Measurements from ENCODE around the gene SLC9A7.
"Not testable (repeated sequence)": the region's sequence is repeated elsewhere in the genome, so short reads cannot be mapped to it uniquely, and the experiment has no call there.

The SLC9A7 gene

DNA sequence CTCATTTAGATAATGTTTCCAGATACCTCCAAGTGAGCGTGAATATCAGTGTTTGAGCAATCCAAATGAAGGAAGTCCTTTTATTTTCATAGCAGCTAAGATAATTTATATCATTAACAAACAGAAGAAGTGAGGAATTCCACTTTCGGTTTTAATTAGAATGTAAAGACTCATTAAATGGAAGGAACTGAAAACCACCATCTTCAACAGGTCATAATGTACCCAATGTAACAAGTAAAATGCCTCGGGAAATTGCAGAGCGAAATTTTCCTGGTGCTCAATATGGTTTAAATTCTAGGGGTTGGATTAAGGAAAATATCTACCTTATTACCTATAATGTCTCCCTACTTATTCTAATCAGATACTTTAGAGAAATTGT, 33.9 kb upstream of the SLC9A7 start:
- POLR2A ChIA-PET, result interaction anchor here (1.4 to 1.5 kb wide), 2 partner anchors 22 to 44 kb away, joined by 3 to 7 read pairs; partner anchors contain the start of gene RP2
- TF ChIP-seq, protein P1, sequence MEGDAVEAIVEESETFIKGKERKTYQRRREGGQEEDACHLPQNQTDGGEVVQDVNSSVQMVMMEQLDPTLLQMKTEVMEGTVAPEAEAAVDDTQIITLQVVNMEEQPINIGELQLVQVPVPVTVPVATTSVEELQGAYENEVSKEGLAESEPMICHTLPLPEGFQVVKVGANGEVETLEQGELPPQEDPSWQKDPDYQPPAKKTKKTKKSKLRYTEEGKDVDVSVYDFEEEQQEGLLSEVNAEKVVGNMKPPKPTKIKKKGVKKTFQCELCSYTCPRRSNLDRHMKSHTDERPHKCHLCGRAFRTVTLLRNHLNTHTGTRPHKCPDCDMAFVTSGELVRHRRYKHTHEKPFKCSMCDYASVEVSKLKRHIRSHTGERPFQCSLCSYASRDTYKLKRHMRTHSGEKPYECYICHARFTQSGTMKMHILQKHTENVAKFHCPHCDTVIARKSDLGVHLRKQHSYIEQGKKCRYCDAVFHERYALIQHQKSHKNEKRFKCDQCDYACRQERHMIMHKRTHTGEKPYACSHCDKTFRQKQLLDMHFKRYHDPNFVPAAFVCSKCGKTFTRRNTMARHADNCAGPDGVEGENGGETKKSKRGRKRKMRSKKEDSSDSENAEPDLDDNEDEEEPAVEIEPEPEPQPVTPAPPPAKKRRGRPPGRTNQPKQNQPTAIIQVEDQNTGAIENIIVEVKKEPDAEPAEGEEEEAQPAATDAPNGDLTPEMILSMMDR (IDR thresholded peaks at IDR 0.05; ENCODE audit: insufficient read depth, low read length, missing control alignments), result no peak
- no peak overlapping the region for H3K4me3 ChIP-seq (ENCODE audit: low read depth, low read length)
- no peak for DNase-seq (ENCODE audit: low read depth, low spot score)
- CTCF ChIA-PET, result interaction anchor here (4.3 kb wide), 1 partner anchor 33 kb away, joined by 29 read pairs; the partner anchor contains the start of gene SLC9A7

DNA sequence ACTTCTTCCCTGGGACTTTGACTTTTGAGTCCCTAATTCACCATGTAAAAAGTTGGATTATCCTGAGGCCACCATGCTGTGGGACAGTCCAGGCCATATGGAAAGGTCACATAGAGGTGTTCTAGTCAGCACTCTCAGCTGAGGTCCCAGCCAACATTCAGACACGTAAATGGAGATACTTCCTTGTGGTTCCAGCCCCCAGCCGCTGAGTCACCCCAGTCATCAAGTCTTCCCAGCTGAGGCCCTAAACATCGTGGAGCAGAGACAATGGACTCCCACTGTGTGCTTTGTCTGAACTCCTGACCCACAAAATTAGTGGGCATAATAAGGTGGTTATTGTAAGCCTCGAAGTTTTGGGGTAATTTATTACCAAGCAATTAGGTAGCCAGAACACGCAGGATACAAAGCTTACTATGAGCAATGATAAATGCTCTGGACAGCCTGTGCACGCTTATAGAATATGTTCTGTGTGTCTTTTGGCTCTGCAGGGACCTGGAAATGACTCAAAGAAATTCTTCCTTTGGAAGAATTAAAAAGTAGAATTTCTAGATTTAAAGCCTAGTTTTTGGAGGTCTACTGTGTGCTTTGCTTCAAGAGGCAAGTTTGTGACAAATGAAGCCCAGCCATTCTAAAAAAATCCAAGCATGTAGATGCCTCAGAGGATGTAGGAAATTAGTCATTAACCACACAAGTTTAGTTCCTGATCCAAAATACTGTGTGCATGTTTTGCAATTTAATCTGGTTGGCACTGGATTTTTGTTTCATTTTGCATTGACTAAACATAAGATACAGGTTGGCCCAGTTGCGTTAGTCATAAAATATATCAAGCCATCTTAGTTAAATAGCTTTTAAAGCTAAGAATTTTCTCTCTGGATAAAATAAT, 33.2 kb upstream of the SLC9A7 start:
- TF ChIP-seq, protein P1 (IDR thresholded peaks at IDR 0.05; ENCODE audit: insufficient read depth, low read length, missing control alignments), result no peak
- DNase-seq (ENCODE audit: low read depth, low spot score), result peak; percentile 73
- CTCF ChIA-PET, result interaction anchor here (2.1 to 4.3 kb wide), 2 partner anchors 22 to 32 kb away, joined by 7 to 29 read pairs; partner anchors contain the start of gene SLC9A7
- POLR2A ChIA-PET, result interaction anchor here (1.2 to 1.5 kb wide), 4 partner anchors 22 to 45 kb away, joined by 3 to 8 read pairs (median 5); partner anchors contain the start of genes RP2 and SLC9A7
- H3K4me3 ChIP-seq (ENCODE audit: low read depth, low read length), result no peak overlapping the region

DNA sequence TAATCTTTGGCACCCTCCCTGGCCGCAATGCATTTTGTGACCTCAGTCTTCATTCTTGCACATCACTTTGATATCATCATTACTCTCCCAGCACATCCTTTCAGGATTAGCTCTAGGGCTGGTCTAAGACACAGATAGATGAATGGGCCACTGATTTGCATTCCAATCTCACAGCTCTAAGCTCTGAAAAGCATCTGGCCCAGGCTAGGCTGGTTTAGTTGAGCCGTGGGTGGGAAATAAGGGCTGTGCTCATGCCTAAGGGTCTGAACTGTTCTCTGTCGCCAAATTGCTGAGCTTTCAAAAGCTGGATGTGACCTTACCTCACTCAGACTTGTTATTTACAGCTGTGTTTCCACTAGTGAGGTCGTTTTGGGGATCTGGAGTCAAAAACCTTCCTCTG, 30.0 kb upstream of the SLC9A7 start:
- TF ChIP-seq, protein P1 (IDR thresholded peaks at IDR 0.05; ENCODE audit: insufficient read depth, low read length, missing control alignments), result no peak
- peak; percentile 58 for DNase-seq (ENCODE audit: low read depth, low spot score)
- ChIA-PET POLR2A (interaction anchor here (1.0 to 1.2 kb wide), 2 partner anchors 10 to 18 kb away, joined by 3 to 6 read pairs; no protein-coding TSS in a partner anchor), CTCF (interaction anchor here (0.7 kb wide), 1 partner anchor 27 kb away, joined by 3 read pairs; no protein-coding TSS in a partner anchor)
- no peak overlapping the region for H3K4me3 ChIP-seq (ENCODE audit: low read depth, low read length)

DNA sequence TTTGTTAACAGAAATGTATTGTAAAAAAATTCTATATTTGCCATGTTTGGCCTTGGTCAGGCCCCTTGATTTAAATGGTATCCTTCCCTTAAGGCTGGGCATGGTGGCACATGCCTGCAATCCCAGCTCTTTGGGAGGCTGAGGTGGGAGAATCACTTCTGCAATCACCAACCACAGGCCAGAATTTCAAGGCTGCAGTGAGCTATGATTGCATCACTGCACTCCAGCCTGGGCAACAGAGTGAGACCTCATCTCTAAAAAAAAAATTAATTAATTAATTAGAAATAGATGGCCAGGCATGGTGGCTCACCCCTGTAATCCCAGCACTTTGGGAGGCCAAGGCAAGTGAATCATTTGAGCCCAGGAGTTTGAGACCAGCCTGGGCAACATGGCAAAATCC, 25.5 kb upstream of the SLC9A7 start:
- DNase-seq (ENCODE audit: low read depth, low spot score); H3K4me3 ChIP-seq (ENCODE audit: low read depth, low read length); POLR2A ChIA-PET: not testable (repeated sequence)
- CTCF ChIA-PET, result interaction anchor here (0.6 to 1.8 kb wide), 3 partner anchors 13 to 24 kb away, joined by 3 to 7 read pairs (median 3); no protein-coding TSS in a partner anchor

DNA sequence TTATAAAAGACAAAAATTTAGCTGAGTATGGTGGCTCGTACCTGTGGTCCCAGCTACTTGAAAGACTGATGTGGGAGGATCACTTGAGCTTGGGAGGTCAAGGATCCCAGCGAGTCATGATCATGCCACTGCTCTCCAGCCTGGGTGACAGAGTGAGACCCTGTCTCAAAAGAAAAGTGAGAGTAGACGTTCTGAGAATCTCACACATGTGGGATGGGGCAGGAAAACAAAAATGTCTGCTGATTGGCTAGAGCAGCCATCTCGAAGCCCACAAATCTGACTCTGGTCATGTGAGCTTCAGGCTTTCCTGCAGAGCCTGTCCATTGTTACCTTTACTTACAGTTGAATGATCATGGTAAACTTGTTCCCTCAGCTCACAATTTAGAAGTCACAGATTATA, 23.1 kb upstream of the SLC9A7 start:
- no peak overlapping the region for H3K4me3 ChIP-seq (ENCODE audit: low read depth, low read length)
- ChIA-PET CTCF (interaction anchor here (0.7 to 1.6 kb wide), 2 partner anchors 22 to 23 kb away, joined by 3 to 4 read pairs; partner anchors contain the start of gene SLC9A7), POLR2A (no interaction called here)
- DNase-seq (ENCODE audit: low read depth, low spot score), result no peak
- TF ChIP-seq, protein P1 (IDR thresholded peaks at IDR 0.05; ENCODE audit: insufficient read depth, low read length, missing control alignments), result no peak

DNA sequence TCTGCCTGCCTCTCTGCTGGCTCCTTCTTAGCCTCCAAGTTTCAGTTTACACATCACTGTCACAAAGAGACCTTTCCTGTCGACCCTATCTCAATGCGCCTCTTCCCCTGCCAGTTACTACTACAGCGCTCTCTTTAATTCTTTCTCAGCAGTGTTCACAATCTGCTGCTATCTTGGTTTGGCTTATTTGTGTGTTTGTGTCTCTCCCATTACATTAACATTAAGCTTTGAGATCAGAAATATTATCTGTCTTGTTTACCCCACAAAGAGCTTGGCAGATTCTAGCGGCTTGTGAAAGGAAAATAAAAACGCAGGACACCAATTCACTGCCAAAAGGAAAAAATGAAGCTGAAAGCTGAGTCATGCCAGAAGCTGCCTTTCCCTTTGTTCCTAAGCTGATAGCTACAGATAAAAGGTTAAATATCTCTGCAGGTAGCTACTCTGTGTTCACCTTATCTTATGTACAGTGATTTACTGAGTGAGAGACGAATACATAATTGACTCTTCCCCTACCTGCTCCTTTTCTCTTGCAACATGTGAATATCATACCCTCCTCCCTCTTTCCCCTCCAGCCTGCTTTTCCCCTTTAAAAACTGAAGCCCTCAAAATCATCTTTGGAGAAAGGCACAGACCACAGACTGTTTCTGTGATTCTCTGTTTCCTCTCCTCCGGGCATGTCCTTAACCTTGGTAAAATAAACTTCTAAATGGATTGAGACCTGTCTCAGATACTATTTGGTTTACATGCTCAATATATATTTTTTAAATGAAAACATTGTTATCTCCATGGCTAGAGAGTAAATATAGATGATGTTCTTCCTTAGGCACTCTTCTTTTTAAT, 19.3 kb upstream of the SLC9A7 start:
- no peak overlapping the region for H3K4me3 ChIP-seq (ENCODE audit: low read depth, low read length)
- TF ChIP-seq, protein P1 (IDR thresholded peaks at IDR 0.05; ENCODE audit: insufficient read depth, low read length, missing control alignments), result no peak
- DNase-seq (ENCODE audit: low read depth, low spot score), result no peak
- CTCF ChIA-PET, result no interaction called here
- POLR2A ChIA-PET, result no interaction called here

Measured in AG04449 (cell line).